NCI-H2227 (cell line): ENCODE results near the gene INCA1.
A peak's percentile ranks its signal among the peaks of the same experiment; 100 is the strongest.
"Not testable (repeated sequence)": the region's sequence is repeated elsewhere in the genome, so short reads cannot be mapped to it uniquely, and the experiment has no call there.

Source experiments
- DNase-seq: peaks from one replicate; lab custom pipeline; 2025; ENCODE audit not compliant: unreplicated experiment; lab: John Stamatoyannopoulos, UW

INCA1 gene

GRCh38 chr17:4997302-4998026, at the start of gene INCA1, which contains the start of gene KIF1C:
Gene INCA1, minus strand, starts transcription at chr17:4997522. Its CDS starts 3,085 bp downstream, at chr17:4994437.
Gene KIF1C, plus strand, starts transcription at chr17:4997950. Its CDS starts 2,297 bp downstream, at chr17:5000247.
- peak; percentile 91 for DNase-seq

GRCh38 chr17:5045496-5045895, 48.2 kb upstream of the INCA1 start:
- DNase-seq: no peak

- no peak for DNase-seq
Measured at GRCh38 chr17:5044630-5045029, 47.3 kb upstream of the INCA1 start.

- DNase-seq: no peak
Measured at GRCh38 chr17:5043524-5043923, 46.2 kb upstream of the INCA1 start.

- DNase-seq: no peak
Measured at GRCh38 chr17:5042157-5043022, 45.1 kb upstream of the INCA1 start.

GRCh38 chr17:5035315-5035714, 38.0 kb upstream of the INCA1 start, which contains the start of gene SLC52A1:
Gene SLC52A1, minus strand, starts transcription at chr17:5035426. Its CDS starts 820 bp downstream, at chr17:5034606.
- DNase-seq: peak; percentile 12

- DNase-seq: no peak
Measured at GRCh38 chr17:5034651-5035050, 37.3 kb upstream of the INCA1 start.

GRCh38 chr17:5034063-5034462, 36.7 kb upstream of the INCA1 start:
- no peak for DNase-seq

- no peak for DNase-seq
Measured at GRCh38 chr17:5033352-5034015, 36.2 kb upstream of the INCA1 start.

GRCh38 chr17:5032865-5033264, 35.5 kb upstream of the INCA1 start:
- no peak for DNase-seq

- peak; percentile 88 for DNase-seq
Measured at GRCh38 chr17:5031365-5032082, 34.2 kb upstream of the INCA1 start.

- DNase-seq: not testable (repeated sequence)
Measured at GRCh38 chr17:5030168-5030567, 32.8 kb upstream of the INCA1 start.

- DNase-seq: no peak
Measured at GRCh38 chr17:5027916-5028315, 30.6 kb upstream of the INCA1 start.

GRCh38 chr17:5027299-5027698, 30.0 kb upstream of the INCA1 start:
- DNase-seq: no peak

- DNase-seq: no peak
Measured at GRCh38 chr17:5024604-5025003, 27.3 kb upstream of the INCA1 start.

- no peak for DNase-seq
Measured at GRCh38 chr17:5023588-5024147, 26.3 kb upstream of the INCA1 start.

GRCh38 chr17:5022171-5022711, 24.9 kb upstream of the INCA1 start:
- DNase-seq: no peak

GRCh38 chr17:5020502-5021023, 23.2 kb upstream of the INCA1 start:
- no peak for DNase-seq

- no peak for DNase-seq
Measured at GRCh38 chr17:5019475-5019956, 22.2 kb upstream of the INCA1 start.

- no peak for DNase-seq
Measured at GRCh38 chr17:5014357-5014756, 17.0 kb upstream of the INCA1 start.
